ENCODE data around the gene PAXX. TPM values are rescaled to one million over a fixed set of nuclear protein-coding genes. Genes with fewer than 3 reads are reported as not detected.

PAXX gene
- total and polyA plus RNA-seq, 8 donors = 11.9 to 206 (median 92.0) TPM

- WGBS, 5 donors = 25 to 38% (median 28%) methylated on average over 18 to 19 of the region's 19 CpGs
- Histone ChIP-seq H3K27ac (peak overlapping the region; percentile 54 to 81 (median 64)), H3K4me1 (peaks cover 40 to 75% (median 60%) of the 10 kb centered on the region in 4 donors), H3K4me3 (peak overlapping the region; percentile 57 to 69 (median 64)), H3K9me3 (no peaks in the 10 kb centered on the region), H3K27me3 (peaks cover 0 to under 1% (median 0%) of the 10 kb centered on the region in 3 donors), H3K36me3 (no peaks in the 10 kb centered on the region)
- intact Hi-C loops (cut with DNase I; ENCODE audit: low total_unique reads) = loop anchor here (10.0 kb wide), 1 partner anchor 74 kb away; the partner anchor contains the start of gene LCN12
- DNase-seq = peak; percentile 84 to 85
- no peak for TF ChIP-seq EP300 (IDR thresholded peaks at IDR 0.05)
- peak in 6 of 7 experiments; percentile 37 to 94 (median 88) for TF ChIP-seq CTCF (IDR thresholded peaks at IDR 0.05)
- peak in 1 of 3 donors; percentile 15 for TF ChIP-seq POLR2AphosphoS5 (IDR thresholded peaks at IDR 0.05)
- TF ChIP-seq POLR2A (IDR thresholded peaks at IDR 0.05) = no peak
These were observed 37.1 kb downstream of the PAXX start for GRCh38 chr9:137029058-137029936.

GRCh38 chr9:137030006-137030405 lies 37.8 kb downstream of the PAXX start:
- Histone ChIP-seq H3K4me1 (peaks cover 48 to 75% (median 65%) of the 10 kb centered on the region in 4 donors), H3K4me3 (peak overlapping the region in 2 of 4 donors; percentile 68 to 69), H3K9me3 (no peaks in the 10 kb centered on the region), H3K27ac (peak overlapping the region in 2 of 5 donors; percentile 59 to 81), H3K27me3 (peaks cover 0 to 6% (median 0%) of the 10 kb centered on the region in 3 donors), H3K36me3 (no peaks in the 10 kb centered on the region)
- TF ChIP-seq POLR2AphosphoS5 (IDR thresholded peaks at IDR 0.05) (no peak), CTCF (IDR thresholded peaks at IDR 0.05) (no peak), EP300 (IDR thresholded peaks at IDR 0.05) (no peak), POLR2A (IDR thresholded peaks at IDR 0.05) (no peak)
- WGBS, 5 donors = 64 to 75% (median 66%) methylated on average over 9 to 15 of the region's 15 CpGs
- DNase-seq = no peak
- intact Hi-C loops (cut with DNase I; ENCODE audit: low total_unique reads) = no loop called here

- intact Hi-C loops (cut with DNase I; ENCODE audit: low total_unique reads) = no loop called here
- H3K36me3 ChIP-seq = no peaks in the 10 kb centered on the region
- peaks cover 0 to 6% (median 0%) of the 10 kb centered on the region in 3 donors for H3K27me3 ChIP-seq
- H3K4me1 ChIP-seq = peaks cover 43 to 75% (median 63%) of the 10 kb centered on the region in 4 donors
- peak in 1 of 2 donors; percentile 39 for DNase-seq
- WGBS, 5 donors = 80 to 86% (median 85%) methylated on average over 47 to 65 of the region's 65 CpGs
- TF ChIP-seq EP300 (IDR thresholded peaks at IDR 0.05) = no peak
- no peak for TF ChIP-seq POLR2AphosphoS5 (IDR thresholded peaks at IDR 0.05)
- TF ChIP-seq CTCF (IDR thresholded peaks at IDR 0.05) = no peak
- no peak for TF ChIP-seq POLR2A (IDR thresholded peaks at IDR 0.05)
- no peaks in the 10 kb centered on the region for H3K9me3 ChIP-seq
- peak overlapping the region in 2 of 4 donors; percentile 26 to 69 for H3K4me3 ChIP-seq
- peak overlapping the region in 2 of 5 donors; percentile 59 to 81 for H3K27ac ChIP-seq
These were observed 38.6 kb downstream of the PAXX start for GRCh38 chr9:137030538-137031527.

Data from stomach (tissue), 9 donors.